Activated CD4-positive, alpha-beta memory T cell treated with anti-CD3 and anti-CD28 coated beads for 36 hours (primary cell): ENCODE results near the gene RPL18A. TPM values are rescaled to one million over a fixed set of nuclear protein-coding genes. Genes with fewer than 3 reads are reported as not detected.
A peak's percentile ranks its signal among the peaks of the same experiment; 100 is the strongest.

Experiments
- CTCF ChIA-PET: fragments of 350-600 bp; sonication (Branson Sonifier 250); formaldehyde crosslinking; loops from one replicate; lab custom pipeline; 2021; ENCODE audit warnings: antibody characterized with exemption, inconsistent platforms; lab: Charles Lee
- POLR2A ChIA-PET: fragments of 350-600 bp; sonication (Branson Sonifier 250); formaldehyde crosslinking; loops from one replicate; lab custom pipeline; 2021; ENCODE audit warnings: antibody characterized with exemption; lab: Charles Lee
- DNase-seq: peaks from one replicate; pipeline ENCODE4 v3.0.0-alpha.2; 2020
- H3K27ac Mint-ChIP-seq: one replicate; pipeline ENCODE4 v1.8.0; 2021; ENCODE audit warnings: mixed read lengths
- H3K27me3 Mint-ChIP-seq: one replicate; pipeline ENCODE4 v1.8.0; 2021; ENCODE audit warnings: mixed read lengths
- H3K36me3 Mint-ChIP-seq: one replicate; pipeline ENCODE4 v1.8.0; 2021; ENCODE audit warnings: mixed read lengths
- H3K4me1 Mint-ChIP-seq: one replicate; pipeline ENCODE4 v1.8.0; 2021; ENCODE audit warnings: low read depth, mixed read lengths
- H3K4me3 Mint-ChIP-seq: one replicate; pipeline ENCODE4 v1.8.0; 2021; ENCODE audit warnings: mild to moderate bottlenecking, mixed read lengths
- H3K9me3 Mint-ChIP-seq: one replicate; pipeline ENCODE4 v1.8.0; 2021; ENCODE audit warnings: mixed read lengths
- intact Hi-C: fragments of 100-400 bp; cut with micrococcal nuclease; formaldehyde crosslinking; loops from one replicate; pipeline ENCODE4 v1.15.1; 2023
- total RNA-seq, 2 experiments: library from RNA; stranded (reverse); gene quantifications; one replicate each; pipeline ENCODE4 v1.2.3, GENCODE V29; 2021

RPL18A gene
- total RNA-seq, 2 experiments from 2014 or later, result 3,104 to 3,138 TPM

- no peaks in the 10 kb centered on the region for H3K9me3 Mint-ChIP-seq
- ChIA-PET POLR2A (no interaction called here), CTCF (interaction anchor here (1.5 kb wide), 1 partner anchor 56 kb away, joined by 4 read pairs; no protein-coding TSS in a partner anchor)
- peak; percentile 25 for DNase-seq
- no peaks in the 10 kb centered on the region for H3K36me3 Mint-ChIP-seq
- no peaks in the 10 kb centered on the region for H3K27me3 Mint-ChIP-seq
- no peak overlapping the region for H3K4me3 Mint-ChIP-seq
- intact Hi-C loops, result no loop called here
- H3K27ac Mint-ChIP-seq, result no peak overlapping the region
- no peaks in the 10 kb centered on the region for H3K4me1 Mint-ChIP-seq
Measured at GRCh38 chr19:17889609-17890214, 30.0 kb downstream of the RPL18A start.

- Mint-ChIP-seq H3K4me3 (no peak overlapping the region), H3K36me3 (no peaks in the 10 kb centered on the region), H3K9me3 (no peaks in the 10 kb centered on the region), H3K27ac (no peak overlapping the region), H3K27me3 (no peaks in the 10 kb centered on the region), H3K4me1 (no peaks in the 10 kb centered on the region)
- DNase-seq, result no peak
- ChIA-PET CTCF (no interaction called here), POLR2A (no interaction called here)
- intact Hi-C loops, result no loop called here
Measured at GRCh38 chr19:17893766-17894165, 34.1 kb downstream of the RPL18A start.

- CTCF ChIA-PET, result no interaction called here
- no peak for DNase-seq
- Mint-ChIP-seq H3K27me3 (peaks cover 7% of the 10 kb centered on the region), H3K27ac (no peak overlapping the region), H3K9me3 (no peaks in the 10 kb centered on the region), H3K36me3 (no peaks in the 10 kb centered on the region), H3K4me1 (no peaks in the 10 kb centered on the region), H3K4me3 (no peak overlapping the region)
- intact Hi-C loops, result no loop called here
- POLR2A ChIA-PET, result no interaction called here
Measured at GRCh38 chr19:17902701-17903100, 43.0 kb downstream of the RPL18A start.

- POLR2A ChIA-PET, result no interaction called here
- no peak for DNase-seq
- Mint-ChIP-seq H3K4me3 (no peak overlapping the region), H3K27me3 (peaks cover 4% of the 10 kb centered on the region), H3K4me1 (no peaks in the 10 kb centered on the region), H3K36me3 (peaks cover under 1% of the 10 kb centered on the region), H3K27ac (no peak overlapping the region), H3K9me3 (peaks cover 6% of the 10 kb centered on the region)
- intact Hi-C loops, result no loop called here
- CTCF ChIA-PET, result no interaction called here
Measured at GRCh38 chr19:17908244-17908643, 48.5 kb downstream of the RPL18A start.

- ChIA-PET POLR2A (no interaction called here), CTCF (interaction anchor here (0.7 kb wide), 1 partner anchor 216 kb away, joined by 3 read pairs; no protein-coding TSS in a partner anchor)
- intact Hi-C loops, result no loop called here
- Mint-ChIP-seq H3K4me1 (no peaks in the 10 kb centered on the region), H3K27me3 (peaks cover under 1% of the 10 kb centered on the region), H3K9me3 (peaks cover 13% of the 10 kb centered on the region), H3K4me3 (no peak overlapping the region), H3K27ac (no peak overlapping the region), H3K36me3 (peaks cover 1% of the 10 kb centered on the region)
- no peak for DNase-seq
Measured at GRCh38 chr19:17909003-17909732, 49.5 kb downstream of the RPL18A start.

- no peak overlapping the region for H3K4me3 Mint-ChIP-seq
- no peak overlapping the region for H3K27ac Mint-ChIP-seq
- H3K4me1 Mint-ChIP-seq, result no peaks in the 10 kb centered on the region
- H3K36me3 Mint-ChIP-seq, result peaks cover 1% of the 10 kb centered on the region
- CTCF ChIA-PET, result no interaction called here
- no peaks in the 10 kb centered on the region for H3K27me3 Mint-ChIP-seq
- peaks cover 13% of the 10 kb centered on the region for H3K9me3 Mint-ChIP-seq
- DNase-seq, result no peak
- intact Hi-C loops, result no loop called here
- POLR2A ChIA-PET, result no interaction called here
Measured at GRCh38 chr19:17910791-17911360, 51.2 kb downstream of the RPL18A start.

Other genes starting within 250 kb of the RPL18A start
- under 1 TPM; 0.02 TPM for gene UNC13A, start 171.6 kb upstream of the RPL18A start, total RNA-seq
- gene MAP1S, start 140.4 kb upstream of the RPL18A start, total RNA-seq, result 10 to 100 TPM; 63.0 to 71.2 TPM
- 10 to 100 TPM; 54.3 to 54.5 TPM for gene FCHO1, start 108.4 kb upstream of the RPL18A start, total RNA-seq
- under 1 TPM; 0.26 to 0.34 TPM for gene B3GNT3, start 64.8 kb upstream of the RPL18A start, total RNA-seq
- gene INSL3, start 38.4 kb upstream of the RPL18A start, total RNA-seq, result 1 to 10 TPM; 6.8 to 8.3 TPM
- 100 to 1,000 TPM; 200 to 217 TPM for gene JAK3, start 11.9 kb upstream of the RPL18A start, total RNA-seq
- gene SLC5A5, start 12.0 kb downstream of the RPL18A start, total RNA-seq, result 1 to 10 TPM in 1 of 2 experiments, under 1 TPM in 1; 0.87 to 1.0 TPM
- 100 to 1,000 TPM; 101 to 105 TPM for gene CCDC124, start 73.1 kb downstream of the RPL18A start, total RNA-seq
- gene KCNN1, start 107.2 kb downstream of the RPL18A start, total RNA-seq, result under 1 TPM in 1 of 2 experiments, not detected in 1; 0.24 TPM
- 10 to 100 TPM; 28.2 to 28.6 TPM for gene ARRDC2, start 148.3 kb downstream of the RPL18A start, total RNA-seq
- gene IL12RB1, start 227.0 kb downstream of the RPL18A start, total RNA-seq, result 10 to 100 TPM; 22.6 to 23.3 TPM
- 10 to 100 TPM; 22.5 to 23.8 TPM for gene MAST3, start 237.9 kb downstream of the RPL18A start, total RNA-seq